GM12875 (cell line): ENCODE results near the gene BBIP1.

Experiments
- H3K4me3 ChIP-seq: one replicate; pipeline ENCODE4 v1.5.1; 2011; ENCODE audit warnings: low read depth, low read length, control low read depth
- TF ChIP-seq, protein P1 (sequence below): IDR thresholded peaks from 2 replicates; pipeline ENCODE4 v1.5.1; 2011; ENCODE audit warnings: low read depth, mild to moderate bottlenecking, control low read depth, inconsistent platforms, low read length, moderate library complexity, borderline replicate concordance; ENCODE audit not compliant: insufficient read depth

BBIP1 gene

DNA sequence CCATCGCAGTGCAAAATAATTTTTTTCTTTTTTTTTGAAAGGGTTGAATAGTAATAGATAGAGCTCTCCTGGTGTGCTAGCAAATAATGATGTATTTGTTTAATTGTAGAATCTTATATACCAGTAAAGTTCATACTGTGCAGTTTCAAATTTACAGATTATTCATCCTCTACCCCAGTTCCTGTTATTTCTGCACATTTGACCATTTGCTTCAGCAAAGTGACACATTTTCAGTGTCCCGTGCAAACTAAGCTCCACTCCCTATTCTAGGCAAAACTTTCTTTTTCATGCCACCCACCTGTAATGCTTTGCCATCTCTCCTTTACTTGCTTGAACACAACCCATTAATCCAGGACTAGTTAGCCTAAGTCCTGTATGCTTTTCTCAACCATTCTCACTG, 43.5 kb upstream of the BBIP1 start:
- TF ChIP-seq, protein P1, sequence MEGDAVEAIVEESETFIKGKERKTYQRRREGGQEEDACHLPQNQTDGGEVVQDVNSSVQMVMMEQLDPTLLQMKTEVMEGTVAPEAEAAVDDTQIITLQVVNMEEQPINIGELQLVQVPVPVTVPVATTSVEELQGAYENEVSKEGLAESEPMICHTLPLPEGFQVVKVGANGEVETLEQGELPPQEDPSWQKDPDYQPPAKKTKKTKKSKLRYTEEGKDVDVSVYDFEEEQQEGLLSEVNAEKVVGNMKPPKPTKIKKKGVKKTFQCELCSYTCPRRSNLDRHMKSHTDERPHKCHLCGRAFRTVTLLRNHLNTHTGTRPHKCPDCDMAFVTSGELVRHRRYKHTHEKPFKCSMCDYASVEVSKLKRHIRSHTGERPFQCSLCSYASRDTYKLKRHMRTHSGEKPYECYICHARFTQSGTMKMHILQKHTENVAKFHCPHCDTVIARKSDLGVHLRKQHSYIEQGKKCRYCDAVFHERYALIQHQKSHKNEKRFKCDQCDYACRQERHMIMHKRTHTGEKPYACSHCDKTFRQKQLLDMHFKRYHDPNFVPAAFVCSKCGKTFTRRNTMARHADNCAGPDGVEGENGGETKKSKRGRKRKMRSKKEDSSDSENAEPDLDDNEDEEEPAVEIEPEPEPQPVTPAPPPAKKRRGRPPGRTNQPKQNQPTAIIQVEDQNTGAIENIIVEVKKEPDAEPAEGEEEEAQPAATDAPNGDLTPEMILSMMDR, result no peak
- H3K4me3 ChIP-seq, result no peak overlapping the region

DNA sequence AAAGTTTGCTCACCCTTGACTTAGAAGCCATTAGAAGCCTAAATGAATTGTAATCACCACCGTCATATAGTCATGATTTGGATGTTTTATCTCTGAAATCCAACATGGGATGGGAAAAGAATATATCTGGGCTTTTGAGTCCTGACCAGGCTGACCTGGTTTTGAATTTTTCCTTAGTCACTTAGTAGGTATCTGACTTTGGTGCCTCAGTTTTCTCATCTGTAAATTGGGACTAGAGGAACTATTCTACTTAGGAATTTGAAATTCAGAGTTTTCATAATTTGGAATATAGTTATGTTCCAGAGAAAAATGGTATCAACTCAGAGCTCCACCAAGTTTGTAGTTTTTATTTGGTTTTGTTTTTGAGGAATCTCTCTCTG, 41.3 kb upstream of the BBIP1 start:
- TF ChIP-seq, protein P1, result no peak
- H3K4me3 ChIP-seq, result no peak overlapping the region

DNA sequence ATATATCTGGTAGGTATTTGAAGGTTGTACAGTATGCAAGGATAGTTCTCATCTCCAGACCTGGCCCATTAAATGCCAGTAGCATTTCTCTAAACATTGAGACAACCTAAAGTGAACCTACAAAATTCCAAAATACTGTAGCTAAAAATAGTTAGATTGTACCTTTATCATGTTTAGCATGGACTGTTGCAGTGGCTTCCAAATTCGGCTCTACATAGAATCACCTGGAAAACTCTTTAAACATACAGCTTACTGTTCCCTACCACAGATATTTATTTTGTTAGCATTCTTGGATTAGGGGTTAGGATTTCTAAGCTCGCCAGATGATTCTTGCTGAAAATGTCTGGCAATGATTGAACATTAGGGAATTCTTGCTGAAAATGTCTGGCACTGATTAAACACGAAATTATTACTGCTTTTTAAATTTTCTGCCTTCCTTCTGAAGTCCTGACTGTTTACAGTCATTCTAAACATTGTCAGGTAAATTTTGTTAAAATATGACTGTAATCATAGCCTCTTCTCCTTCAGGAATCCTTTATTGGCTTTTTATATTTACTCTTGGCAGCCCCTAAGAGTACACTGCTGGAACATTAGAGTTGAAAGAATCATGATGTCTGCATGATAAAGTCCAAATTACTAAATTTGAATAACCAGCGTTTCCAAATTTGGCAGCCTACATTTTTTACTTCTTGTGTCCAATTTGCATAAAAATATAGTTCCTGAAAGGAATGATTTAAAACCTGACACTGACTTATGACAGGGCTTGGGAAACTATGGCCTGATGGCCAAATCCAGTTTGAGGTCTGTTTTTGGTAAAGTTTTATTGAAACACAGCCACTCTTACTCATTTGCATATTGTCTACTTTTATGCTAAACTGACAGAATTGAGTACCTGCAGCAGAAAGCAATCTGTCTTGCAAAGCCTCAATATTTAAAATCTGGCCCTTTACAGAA, 40.7 kb upstream of the BBIP1 start:
- H3K4me3 ChIP-seq, result no peak overlapping the region
- TF ChIP-seq, protein P1, result no peak

DNA sequence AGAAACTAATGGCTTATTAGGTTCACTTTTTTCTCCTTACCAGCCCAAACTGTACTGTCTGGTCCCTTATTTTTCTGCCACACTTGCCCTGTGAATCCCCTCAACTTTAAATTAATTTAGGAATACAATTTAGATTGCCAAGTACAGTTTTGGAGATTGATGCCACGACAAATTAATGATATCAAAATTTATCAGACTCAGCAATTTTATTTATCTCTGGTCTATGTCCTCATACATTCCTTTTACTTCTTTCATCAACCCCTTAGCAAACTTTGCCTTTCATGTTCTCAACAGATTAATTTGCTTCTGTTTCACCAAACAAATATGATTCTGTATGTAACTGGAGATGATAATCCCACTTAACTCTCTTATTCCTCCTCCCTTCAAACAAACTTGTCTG, 38.6 kb upstream of the BBIP1 start:
- TF ChIP-seq, protein P1, result no peak
- no peak overlapping the region for H3K4me3 ChIP-seq

DNA sequence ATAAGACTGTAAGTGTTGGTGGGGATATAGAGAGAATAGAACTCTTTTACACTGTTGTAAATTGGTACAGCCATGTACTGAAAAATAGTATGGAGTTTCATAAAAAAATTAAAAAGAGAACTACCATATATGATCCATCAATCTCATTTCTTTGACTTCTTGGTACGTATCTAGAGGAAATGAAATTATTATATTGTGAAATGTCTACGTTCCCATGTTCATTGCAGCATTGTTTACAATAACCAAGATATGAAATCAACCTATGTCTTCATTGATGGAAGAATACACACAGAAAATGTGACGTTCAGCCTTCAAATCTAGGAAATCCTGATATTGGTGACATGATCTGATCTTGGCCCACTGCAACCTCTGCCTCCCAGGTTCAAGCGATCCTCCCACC, 32.4 kb upstream of the BBIP1 start:
- TF ChIP-seq, protein P1, result no peak
- no peak overlapping the region for H3K4me3 ChIP-seq

DNA sequence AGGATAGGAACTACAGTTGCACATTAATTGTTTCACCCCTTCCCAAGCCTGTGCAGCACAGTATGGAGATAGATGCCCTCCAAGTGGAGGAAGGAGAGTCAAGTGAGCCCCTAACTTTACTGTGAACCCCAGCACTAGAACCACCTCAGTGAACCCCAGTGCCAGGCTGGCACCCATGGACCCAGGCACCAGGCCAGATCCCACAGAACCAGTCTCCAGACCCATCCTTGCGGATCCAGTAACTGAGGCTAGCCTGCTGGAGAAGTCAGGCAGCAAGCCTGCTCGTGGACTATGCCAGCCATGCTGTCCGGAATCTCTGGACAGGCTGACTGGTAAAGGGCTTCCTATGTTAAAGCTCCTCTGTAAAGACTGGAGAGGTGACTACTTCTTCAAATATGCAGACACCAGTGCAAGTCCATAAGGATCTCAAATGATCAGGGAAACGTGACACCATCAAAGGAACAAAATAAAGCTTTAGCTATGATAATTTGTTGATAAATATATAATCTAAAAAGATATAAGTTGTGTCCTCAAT, 28.1 kb upstream of the BBIP1 start:
- TF ChIP-seq, protein P1, result no peak

DNA sequence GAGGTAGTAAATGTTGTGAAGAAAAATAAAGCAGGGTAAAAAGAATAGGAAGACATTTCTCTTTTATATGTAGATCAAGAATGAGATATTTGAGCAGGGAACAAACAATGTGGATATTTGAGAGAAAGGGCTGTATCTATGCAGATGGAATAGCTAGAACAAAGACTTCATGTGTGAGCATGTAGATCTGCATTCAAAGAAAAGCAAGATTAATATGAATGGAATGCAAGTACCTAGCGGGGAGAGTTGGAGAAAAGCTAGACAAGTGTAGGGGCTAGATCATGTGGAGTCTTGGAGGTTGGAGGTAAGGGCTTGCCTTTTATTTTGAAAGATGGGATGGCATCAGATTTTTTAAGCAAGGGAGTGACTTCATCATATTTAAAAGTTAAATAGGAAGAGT, 27.5 kb upstream of the BBIP1 start:
- no peak overlapping the region for H3K4me3 ChIP-seq
- TF ChIP-seq, protein P1, result no peak

More for the DNA sequence above, 28.1 kb upstream of the BBIP1 start:
- H3K4me3 ChIP-seq, result no peak overlapping the region
